Activated CD8-positive, alpha-beta memory T cell treated with anti-CD3 and anti-CD28 coated beads, Interleukin-2, amount 50 U/mL, for 4 hours (primary cell): ENCODE data around the gene FRMPD2.
"Not testable (repeated sequence)": the region's sequence is repeated elsewhere in the genome, so short reads cannot be mapped to it uniquely, and the experiment has no call there.

Experiments used
- DNase-seq: peaks from one replicate; pipeline ENCODE4 v3.0.0-alpha.2; 2020

Gene FRMPD2

DNA sequence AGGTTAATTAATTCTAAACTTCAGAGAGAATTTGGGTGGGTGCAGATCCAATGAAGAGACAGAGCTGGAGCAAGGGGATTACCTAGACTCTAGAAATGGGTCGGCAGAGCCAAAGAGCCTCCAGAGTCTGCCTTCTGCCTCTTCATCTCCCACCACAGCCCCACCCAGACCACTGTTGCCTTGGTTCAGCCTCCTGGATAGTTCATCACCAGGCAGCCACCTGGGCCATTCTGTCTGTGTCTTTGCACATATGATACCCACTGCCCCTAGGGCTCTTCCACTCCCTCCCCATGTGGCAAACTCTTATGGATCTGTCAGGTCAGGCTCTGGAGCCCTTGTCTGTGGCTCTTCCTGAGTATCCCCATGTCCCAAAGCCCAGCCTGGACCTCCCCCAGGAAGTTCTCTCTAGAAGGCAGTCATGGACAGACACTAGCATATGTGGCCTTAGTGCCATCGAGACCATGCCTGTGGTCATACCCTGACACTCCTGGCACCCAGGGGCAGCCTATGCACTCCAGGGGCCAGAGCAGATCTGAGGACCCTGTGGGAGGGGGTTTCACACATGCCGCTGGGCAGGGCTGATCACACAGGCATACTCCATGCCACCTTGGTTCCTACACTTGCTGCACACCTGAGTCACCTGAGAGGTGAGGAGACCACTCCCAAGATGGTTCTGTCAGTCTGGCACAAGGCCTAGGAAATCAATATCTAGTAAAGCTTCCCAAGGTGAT, 41.6 kb downstream of the FRMPD2 start:
- DNase-seq: no peak

DNA sequence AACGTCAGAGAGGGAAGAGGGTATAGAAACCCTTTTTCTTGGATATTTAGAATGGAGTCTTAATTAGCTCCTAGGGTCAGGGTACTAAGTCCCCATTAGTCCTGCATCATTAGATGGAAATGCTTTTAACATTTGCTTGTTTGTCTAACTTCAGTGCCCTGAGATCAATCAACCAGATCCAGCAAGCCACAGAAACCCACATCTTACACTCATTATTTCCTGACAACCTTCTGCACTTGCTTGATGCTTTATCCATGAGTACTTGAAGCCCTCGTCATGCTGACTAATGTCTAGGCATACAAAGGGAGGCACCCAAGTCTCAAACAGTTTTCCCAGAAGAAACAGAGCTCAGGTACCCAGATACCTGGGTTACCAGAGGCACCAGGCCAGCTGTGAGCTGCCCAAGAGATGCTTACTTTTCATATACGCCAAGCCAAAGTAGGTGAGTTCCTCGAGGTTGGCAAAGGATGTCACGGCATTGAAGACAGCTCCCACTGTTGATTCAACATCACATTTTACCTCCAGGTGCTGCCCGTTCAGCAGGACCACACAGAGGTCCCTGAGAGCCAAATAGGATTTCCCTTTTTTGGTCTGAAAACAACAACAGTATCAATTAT, 42.7 kb downstream of the FRMPD2 start:
- no peak for DNase-seq

DNA sequence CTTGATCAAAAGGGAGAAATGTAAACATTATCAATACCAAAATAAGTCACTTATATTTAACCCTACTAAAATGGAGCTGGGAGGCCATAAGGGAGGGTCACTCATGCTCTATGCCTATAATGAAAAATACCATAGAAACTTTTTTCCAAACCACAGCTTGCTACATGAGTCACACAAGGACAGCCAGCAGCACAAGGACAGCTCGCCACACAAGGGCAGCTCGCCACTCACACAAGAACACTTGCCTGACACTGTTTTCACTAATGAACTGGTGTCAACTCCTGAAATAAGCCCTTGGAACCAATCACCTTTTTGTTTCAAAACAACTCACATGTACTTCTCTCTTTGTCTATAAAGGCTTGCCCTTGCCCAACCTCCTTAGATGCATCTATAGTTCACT, 43.3 kb downstream of the FRMPD2 start:
- DNase-seq: no peak

DNA sequence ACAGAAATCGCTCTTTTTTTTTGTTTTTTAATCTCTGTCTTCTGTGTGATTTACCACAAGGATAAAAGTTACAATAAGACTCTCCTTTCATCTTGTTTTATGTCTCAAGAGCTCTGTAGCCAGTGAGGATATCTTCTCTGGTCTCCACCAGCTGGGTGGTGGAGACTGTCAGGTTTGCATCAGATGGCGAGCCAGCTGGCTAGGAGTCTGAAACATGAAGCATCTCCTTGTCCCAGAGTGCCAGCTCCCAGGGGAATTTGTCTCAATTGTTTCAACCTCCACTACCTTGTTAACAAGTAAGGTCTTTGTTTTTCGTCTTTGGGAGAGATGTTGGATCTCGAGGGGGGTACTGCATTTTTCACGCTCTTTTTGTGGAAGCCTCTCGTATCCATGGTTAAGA, 47.3 kb downstream of the FRMPD2 start:
- no peak for DNase-seq

DNA sequence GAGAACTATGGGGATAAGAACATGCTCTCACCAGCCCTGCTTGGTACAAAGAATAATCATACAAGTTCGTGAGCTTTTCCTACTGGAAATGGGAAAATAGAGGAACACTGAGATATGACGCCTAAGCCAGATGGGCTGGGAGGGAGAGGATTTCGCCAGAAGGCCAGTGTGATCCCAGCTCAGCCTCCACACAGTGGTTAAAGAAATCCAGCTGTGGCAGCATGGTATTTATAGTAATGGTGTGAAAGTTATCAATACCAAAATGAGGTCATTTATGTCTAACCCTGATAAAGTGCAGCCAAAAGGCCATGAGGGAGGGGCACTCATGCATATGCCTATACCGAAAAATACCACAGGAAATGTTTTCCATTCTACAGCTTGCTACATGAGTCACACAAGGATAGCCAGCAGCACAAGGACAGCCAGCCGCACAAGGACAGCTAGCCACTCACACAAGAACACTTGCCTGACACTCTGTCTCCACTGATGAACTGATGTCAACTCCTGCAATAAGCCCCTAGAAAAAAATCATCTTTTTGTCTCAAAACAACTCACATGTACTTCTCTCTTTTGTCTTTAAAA, 49.4 kb downstream of the FRMPD2 start:
- no peak for DNase-seq

DNA sequence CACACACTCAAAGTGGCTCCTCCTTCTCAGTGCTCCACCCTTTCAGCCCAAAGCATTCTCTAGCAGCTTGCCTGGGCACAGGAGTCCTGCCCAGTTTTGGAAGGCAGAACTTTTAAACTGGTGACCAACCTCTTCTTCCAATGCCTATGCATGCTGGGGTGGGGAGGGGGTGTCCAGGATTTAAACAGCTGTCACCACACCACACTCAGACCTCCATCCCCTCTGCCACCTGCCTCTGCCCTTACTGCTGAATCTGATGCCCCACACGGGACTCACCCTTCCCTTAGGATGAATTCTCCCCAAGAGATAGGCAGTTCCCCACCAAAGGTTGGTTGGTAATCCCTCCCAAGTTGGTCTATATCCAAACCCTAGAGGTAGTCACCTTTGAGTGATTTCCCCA, 50.2 kb downstream of the FRMPD2 start:
- no peak for DNase-seq

DNA sequence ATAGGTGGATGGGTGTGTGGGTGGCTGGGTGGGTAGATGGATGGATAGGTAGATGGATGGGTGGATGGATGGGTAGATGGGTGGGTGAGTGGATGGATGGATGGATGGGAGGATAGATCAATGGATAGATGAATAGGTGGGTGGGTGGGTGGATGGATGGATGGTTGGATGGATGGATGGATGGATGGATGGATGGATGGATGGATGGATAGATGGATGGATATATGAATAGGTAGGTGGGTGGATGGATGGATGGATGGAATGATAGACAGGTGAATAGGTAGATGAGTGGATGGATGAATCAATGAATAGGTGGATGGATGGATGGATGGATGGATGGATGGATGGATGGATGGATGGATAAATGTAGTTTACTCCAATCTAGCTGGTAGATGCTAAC, 52.7 kb downstream of the FRMPD2 start:
- no peak for DNase-seq

DNA sequence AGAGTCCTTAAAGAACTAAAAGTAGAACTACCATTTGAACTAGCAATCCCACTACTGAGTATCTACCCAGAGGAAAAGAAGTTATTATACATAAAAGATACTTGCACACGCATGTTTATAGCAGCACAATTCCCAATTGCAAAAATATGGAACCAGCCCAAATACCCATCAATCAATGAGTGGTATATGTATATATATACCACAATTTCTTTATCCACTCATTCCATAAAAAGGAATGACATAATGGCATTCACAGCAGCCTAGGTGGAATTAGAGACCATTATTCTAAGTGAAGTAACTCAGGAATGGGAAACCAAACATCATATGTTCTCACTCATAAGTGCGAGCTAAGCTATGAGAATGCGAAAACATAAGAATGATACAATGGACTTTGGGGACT, 53.5 kb downstream of the FRMPD2 start:
- DNase-seq: not testable (repeated sequence)

DNA sequence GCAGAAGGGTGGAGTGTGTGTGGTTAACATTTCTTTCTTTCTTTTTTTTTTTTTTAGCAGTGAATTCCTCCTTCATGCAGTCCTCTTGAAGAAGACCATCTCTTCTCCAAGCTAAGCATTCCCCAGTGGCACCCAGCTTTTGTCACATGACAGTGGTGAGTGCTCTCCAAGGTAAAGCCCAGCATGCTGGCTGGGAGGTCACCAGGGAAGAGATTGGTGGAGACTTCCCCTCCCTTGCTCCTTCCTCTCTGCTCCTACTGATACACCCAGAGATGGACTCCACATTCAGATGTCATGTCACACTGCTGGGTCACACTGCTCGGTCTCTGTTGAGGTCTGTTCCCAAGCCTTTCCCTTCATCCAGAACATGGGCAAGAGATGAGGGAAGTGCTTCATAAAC, 55.3 kb downstream of the FRMPD2 start:
- DNase-seq: no peak

DNA sequence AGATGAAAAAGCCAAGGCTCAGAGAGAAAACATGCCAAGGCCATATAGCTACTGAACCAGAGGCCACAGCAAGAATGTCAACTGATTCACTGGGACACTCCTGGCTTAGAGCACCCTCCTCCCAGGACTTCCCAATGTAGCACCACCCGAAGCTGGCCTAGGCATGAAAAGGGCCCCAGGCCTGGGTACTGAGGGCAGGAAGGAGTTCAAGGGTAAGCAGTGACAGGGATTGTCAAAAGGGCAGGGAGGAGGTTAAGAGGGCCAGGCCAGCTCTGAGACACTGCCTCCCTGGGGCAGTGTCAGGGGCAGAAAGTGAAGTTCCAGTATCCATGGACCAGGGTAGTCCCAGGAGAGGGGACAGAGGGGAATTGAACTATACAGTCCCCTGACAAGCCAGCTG, 57.8 kb downstream of the FRMPD2 start:
- no peak for DNase-seq

DNA sequence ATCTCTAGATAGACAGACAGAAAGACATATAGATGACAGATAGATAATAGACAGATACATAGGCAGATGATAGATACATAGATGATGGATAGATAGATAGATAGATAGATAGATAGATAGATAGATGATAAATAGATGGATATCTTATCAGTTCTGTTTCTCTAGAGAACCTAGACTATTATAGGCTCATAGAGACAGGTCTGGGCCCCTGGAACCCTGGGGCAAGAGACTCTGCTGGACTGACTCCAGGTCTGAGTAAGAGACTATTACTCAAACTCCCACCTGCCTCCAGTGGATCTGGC, 58.3 kb downstream of the FRMPD2 start:
- DNase-seq: no peak

DNA sequence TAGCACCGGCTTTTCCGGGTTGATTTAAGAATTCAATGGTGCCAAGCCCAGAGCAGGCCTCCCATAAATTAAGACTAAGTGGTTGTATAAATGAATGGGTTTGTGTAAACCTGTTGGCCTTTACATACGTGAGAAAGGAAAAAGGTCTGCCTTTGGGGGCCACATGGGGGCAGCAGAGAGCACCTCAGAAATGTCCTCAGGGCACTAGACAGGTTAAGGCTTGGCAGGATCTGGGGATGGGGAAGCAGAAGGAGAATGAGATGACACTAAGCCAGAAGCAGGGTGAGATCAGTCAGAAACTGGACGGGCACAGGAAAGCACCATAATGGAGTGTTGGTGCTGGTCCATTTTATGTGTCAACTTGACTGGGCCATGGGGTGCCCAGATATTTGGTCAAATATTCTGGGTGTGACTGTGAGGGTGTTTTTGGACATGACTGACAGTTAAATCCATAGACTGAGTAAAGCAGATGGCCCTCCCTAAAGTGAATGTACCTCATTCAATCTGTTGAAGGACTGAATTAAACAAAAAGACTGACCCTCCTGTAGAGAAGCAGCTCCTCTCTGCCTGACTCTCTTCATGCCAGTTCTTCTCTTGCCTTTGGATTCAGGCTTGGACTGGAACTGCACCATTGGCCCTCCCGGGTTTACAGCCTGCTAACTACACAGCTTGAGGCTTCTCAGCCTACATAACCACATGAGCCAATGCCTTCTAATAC, 58.9 kb downstream of the FRMPD2 start:
- no peak for DNase-seq

DNA sequence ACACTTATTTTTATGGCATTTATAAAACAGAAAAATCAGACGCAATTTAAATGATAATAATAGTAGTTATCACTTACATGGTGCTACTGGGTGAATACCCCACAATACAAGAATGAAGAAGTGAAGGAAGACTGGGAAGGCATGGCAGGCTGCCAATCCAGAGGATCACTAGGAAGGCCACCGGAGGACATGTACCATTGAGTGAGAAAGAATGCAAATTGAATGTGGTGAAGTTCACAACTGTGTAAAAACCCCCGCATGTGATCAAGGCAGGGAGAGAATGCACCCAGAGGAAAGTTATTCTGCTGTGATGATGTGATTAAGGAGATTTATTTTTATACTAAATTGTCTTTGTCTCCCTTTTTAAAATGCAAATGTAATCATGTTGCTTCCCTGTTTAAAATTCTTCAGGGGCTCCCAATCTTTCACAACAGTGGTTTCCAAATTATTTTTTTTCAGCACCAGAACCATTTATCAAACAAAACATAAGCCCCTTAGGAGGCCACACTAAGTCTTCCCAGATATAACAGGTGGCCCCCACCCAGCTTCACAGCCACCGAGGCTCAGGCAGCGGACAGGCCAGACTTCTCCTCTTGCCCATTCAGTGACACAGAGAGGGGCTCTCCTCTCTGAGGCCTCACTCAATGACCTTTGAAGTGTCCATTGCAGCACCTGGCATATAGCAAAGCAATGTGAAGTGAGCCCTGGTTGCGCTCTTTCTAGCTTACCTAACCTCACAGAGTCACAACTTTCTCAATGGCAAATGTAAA, 59.6 kb downstream of the FRMPD2 start:
- no peak for DNase-seq

DNA sequence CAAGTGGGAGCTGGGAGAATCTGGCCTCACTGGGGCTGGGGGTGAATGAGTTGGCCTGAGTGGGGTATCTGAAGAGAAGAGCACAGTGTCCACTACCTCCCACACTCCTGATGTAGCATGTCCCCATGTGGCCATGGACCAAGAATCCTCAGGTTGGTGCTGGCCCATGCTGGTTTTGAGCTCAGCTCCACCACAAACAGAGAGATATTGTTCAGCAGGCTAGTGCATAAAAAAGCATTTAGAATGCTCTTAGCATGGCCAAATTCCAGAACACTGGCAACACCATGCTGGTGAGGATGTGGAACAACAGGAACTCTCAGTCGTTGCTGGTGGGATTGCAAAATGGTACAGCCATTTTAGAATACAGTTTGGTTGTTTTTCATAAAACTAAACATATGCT, 61.4 kb downstream of the FRMPD2 start:
- DNase-seq: no peak

DNA sequence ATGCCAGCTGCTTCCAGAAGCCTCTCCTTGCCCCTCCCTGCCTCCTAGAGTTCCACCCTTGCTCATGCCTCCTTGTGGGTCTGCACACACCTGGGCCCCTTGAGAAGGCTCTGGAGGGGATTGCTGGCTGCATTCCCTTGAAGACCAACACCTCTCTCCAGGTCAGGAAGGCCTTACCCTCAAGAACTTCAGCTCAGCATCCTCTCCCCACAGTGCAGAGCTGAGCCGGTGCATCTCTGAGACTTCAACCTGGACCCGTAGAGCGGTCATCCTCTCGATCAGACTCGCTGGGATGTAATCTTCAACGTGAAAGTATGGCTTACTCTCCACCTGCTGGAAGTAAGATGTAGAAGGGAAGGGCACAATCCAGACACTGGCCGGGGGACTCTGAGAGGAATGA, 62.7 kb downstream of the FRMPD2 start:
- no peak for DNase-seq

DNA sequence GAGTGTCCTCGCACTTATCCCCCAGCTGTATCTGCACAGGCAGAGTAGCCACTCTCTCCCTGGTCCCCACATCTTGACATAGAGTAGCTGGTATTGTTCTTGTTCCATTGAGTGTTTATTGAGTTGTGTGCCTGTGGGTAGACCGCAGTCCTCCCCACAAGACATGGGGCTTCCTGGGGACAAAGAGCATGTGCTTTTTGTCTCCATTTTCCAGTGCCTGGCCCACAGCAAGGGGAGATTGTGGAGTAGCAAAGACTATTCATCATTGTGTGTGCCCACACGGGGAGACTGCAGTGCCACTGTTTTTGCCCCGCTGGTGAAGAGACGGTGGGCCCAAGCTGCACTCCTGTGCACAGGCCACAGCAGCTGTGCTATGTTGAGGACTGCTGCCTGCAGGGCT, 63.5 kb downstream of the FRMPD2 start:
- no peak for DNase-seq

DNA sequence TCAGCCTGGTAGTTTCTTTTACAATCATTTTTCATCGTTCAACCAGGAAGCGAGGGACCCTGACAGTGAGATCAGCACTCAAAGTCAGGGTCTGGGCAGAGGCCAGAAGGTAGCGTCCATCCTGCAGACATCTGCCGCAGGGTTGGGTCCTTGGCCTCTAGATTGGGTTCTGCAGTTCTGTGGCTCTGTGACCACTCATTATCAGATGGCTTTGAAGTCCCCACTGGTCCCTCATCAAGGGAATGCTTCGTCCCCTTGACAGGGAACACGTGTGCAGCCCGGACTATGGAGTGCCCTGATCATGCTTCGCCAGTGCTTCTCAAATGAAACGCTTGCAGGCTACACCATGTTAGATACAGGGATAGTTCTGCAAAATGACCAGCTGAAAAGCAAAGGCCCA, 64.1 kb downstream of the FRMPD2 start:
- no peak for DNase-seq

DNA sequence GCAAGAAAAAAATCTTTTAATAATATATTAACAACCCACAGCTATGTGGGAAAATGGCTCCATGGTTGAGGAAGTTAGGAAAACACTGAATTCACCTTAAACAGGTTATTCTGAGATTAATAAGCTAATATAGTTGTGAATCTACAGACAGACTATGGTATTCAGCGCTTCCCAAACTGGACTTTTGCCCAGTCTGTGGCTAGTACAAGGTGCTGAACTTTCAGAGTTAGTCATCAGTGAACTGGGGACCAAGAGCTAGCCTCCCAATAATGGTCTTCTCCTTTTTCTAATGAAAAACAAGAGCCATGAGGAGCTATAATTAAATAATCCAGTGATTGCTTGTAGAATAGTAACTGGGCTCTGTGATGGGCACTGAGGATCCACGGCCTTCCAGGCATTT, 65.3 kb downstream of the FRMPD2 start:
- no peak for DNase-seq

DNA sequence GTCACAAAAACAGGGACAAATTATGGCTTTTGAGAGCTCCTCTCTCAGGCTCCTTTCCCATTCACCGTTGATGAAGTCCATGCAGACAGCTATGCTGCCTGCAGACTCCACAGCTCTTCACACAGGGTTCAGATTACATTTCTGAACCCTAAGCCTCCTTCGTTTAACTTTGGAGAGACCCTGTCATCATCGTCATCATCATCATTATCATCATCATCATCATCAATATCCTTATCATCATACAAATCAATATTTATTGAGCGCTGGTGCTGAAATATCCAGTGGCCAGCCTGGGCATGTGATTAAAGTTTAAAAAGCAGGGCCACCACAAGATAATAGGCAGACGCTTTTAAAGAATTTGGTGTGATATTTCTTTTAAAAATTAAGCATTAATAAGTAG, 66.6 kb downstream of the FRMPD2 start:
- no peak for DNase-seq

DNA sequence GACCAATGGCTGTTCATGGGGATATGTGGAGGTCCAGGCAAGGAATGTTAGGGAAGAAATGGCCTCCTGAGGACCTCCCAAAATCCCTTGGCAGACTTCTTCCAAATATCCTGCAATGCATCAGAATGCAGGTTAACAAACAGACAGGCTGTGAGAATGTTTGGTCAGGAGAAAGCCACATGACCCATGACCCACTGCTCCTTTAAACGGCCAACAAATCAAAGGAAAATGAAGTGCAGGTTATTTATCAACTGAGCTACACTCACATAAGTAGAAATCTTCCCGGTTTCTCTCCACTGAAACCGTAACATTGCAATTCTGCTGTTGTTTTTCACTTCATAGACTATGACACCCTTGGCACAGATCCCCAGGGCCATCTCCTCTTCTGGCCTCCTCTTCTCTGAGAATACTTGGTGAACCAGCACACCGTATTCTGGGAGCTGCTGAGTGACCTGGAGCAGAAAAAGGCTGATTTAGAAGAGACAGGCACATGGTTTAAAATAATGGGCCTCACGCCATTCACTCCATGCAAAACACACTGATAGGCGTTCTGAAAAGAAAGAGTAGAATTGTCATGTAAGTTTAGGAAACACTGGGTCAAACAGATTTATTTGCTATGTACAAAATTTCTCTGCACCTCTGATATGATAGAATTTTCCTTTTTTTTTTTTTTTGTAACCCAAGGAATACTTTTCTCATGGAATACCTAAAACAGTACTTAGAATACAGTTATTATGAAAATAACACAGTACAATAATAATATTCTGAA, 67.8 kb downstream of the FRMPD2 start:
- DNase-seq: no peak

DNA sequence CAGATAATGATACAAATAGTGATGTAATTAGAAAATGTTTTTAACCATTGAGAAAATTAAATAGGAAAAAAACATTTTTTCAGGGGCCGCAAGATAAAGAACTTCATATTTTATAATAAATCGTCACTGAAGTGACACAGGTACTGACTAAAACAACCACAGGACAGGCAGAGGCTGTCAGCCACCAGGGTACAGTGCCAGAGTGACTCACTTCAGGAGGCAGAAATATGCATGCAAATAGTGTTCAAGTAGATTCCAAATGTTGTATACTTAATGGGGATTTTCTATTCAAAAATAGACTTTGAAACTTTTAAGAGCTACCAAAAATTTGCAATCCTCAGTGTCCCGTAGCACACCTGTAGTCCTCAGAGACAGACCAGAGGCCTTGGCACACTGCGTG, 68.6 kb downstream of the FRMPD2 start:
- DNase-seq: no peak

DNA sequence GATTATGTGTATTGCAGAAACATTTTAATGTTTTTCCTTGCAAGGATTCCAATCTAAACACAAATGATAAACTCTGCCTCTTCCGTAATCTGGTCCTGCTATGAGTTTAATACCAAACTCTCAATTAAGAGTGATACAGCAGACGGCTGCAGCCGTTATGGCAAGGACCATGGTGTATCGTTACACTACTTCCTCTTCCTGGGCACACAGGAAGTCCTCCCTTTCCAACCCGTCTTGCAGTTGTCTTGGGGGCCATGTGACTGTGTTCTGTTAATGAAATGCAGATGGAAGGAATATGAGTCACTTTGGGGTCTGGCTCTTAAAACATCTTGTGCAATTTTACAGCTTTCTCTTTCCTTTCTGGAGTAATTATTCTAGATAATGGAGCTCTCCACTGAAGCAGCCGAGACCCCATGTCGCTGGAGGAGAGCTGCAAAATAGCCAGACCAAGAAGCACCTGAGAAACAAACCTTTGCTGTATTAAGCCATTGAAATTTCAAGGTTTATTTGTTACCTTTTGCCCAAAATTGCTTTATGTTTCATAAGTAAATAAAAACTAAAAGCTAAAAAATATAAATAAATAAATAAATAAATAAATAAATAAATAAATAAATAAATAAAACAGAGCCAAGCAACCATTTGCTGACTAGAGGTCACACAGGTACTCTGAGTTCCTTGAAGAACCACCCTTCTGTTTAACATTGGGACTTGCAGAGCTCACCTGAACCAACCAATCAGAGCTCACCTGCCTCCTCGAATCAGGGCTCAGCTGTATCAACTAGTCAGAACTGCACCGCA, 74.7 kb downstream of the FRMPD2 start:
- DNase-seq: no peak
